HCT116 (cell line): ENCODE data around the gene NEK6. TPM values are rescaled to one million over a fixed set of nuclear protein-coding genes. Genes with fewer than 3 reads are reported as not detected.
A peak's percentile ranks its signal among the peaks of the same experiment; 100 is the strongest.

Source experiments
- ATAC-seq: fragments of 200-7000 bp; cut with Tn5 transposase; 2 replicates; pipeline ENCODE4 v1.9.1; 2020; ENCODE audit warnings: mild to moderate bottlenecking, moderate library complexity
- BruUV-seq: library from RNA; stranded (reverse); fragments of 400-500 nt; replicated peaks from 2 replicates; lab custom pipeline; 2021; lab: Mats Ljungman, UMichigan
- CTCF ChIA-PET: fragments of 300-600 bp; sonication (Branson Sonifier 250); formaldehyde crosslinking; loops from one replicate; lab custom pipeline; 2021; ENCODE audit warnings: antibody characterized with exemption; lab: Charles Lee
- POLR2A ChIA-PET: fragments of 300-600, 350-600 bp; sonication (Branson Sonifier 250); formaldehyde crosslinking; loops from one replicate; lab custom pipeline; 2021; ENCODE audit warnings: antibody characterized with exemption; lab: Charles Lee
- RAD21 ChIA-PET, 2 experiments: fragments of 300-600 bp; sonication (Branson Sonifier 250); formaldehyde crosslinking; loops; one replicate each; lab custom pipeline; 2023; ENCODE audit warnings: low total read pairs in 2 of 2; ENCODE audit not compliant: uncharacterized antibody in 2 of 2, unreplicated experiment in 2 of 2, low non-redundant PET in 1 of 2; lab: Charles Lee
- DNase-seq: peaks from one replicate; pipeline ENCODE4 v3.0.0-alpha.2; 2010; ENCODE audit warnings: low read depth, low spot score
- H2AFZ ChIP-seq: fragments of 200-600 bp; shearing (Covaris generic), sonication (generic); 2 replicates; pipeline ENCODE4 v1.6.1; 2017; ENCODE audit warnings: low read depth, mixed run types, mixed read lengths, antibody characterized with exemption, low read length; ENCODE audit not compliant: poor library complexity, severe bottlenecking
- H3K27ac ChIP-seq: 2 replicates; pipeline ENCODE4 v1.5.1; 2012; ENCODE audit warnings: low read depth, low read length
- H3K27me3 ChIP-seq: fragments of 200-600 bp; sonication (generic); 2 replicates; pipeline ENCODE4 v1.6.1; 2016; ENCODE audit warnings: mixed run types, low read length, mixed read lengths; ENCODE audit not compliant: insufficient read depth
- H3K36me3 ChIP-seq, 2 experiments: fragments of 200-500 bp in 1 of 2; fragments of 200-600 bp in 1 of 2; sonication (Bioruptor generic) in 1 of 2; sonication (generic) in 1 of 2; 2 replicates each; pipeline versions ENCODE4 v1.5.1 to v1.6.1; 2014 to 2016; ENCODE audit warnings: low read length in 2 of 2, inconsistent platforms in 1 of 2, mixed read lengths in 1 of 2, mixed run types in 1 of 2; ENCODE audit not compliant: insufficient read depth in 2 of 2, control insufficient read depth in 1 of 2
- H3K4me1 ChIP-seq, 2 experiments: fragments of 200-600 bp in 1 of 2; sonication (generic) in 1 of 2; 2 replicates each; pipeline versions ENCODE4 v1.5.1 to v1.6.1; 2012 to 2017; ENCODE audit warnings: low read length in 2 of 2, inconsistent platforms in 1 of 2, mild to moderate bottlenecking in 1 of 2, mixed read lengths in 1 of 2, mixed run types in 1 of 2, moderate library complexity in 1 of 2; ENCODE audit not compliant: insufficient read depth in 2 of 2, control insufficient read depth in 1 of 2
- H3K4me2 ChIP-seq: fragments of 200-600 bp; sonication (generic); 2 replicates; pipeline ENCODE4 v1.6.1; 2017; ENCODE audit warnings: mixed run types, low read length, mixed read lengths
- H3K4me3 ChIP-seq, 2 experiments: fragments of 200-600 bp in 1 of 2; sonication (generic) in 1 of 2; replicated peaks in 1 of 2; 2 replicates each; pipeline ENCODE4 v1.5.1; 2011 to 2016; ENCODE audit warnings: low read length in 2 of 2, control low read depth in 1 of 2, low read depth in 1 of 2, mild to moderate bottlenecking in 1 of 2, mixed read lengths in 1 of 2, mixed run types in 1 of 2
- H3K79me2 ChIP-seq: fragments of 200-600 bp; sonication (generic); 2 replicates; pipeline ENCODE4 v1.6.1; 2017; ENCODE audit warnings: mild to moderate bottlenecking, mixed run types, low read length, moderate library complexity, mixed read lengths; ENCODE audit not compliant: insufficient read depth
- H3K9ac ChIP-seq: fragments of 200-600 bp; sonication (generic); 2 replicates; pipeline ENCODE4 v1.6.1; 2016; ENCODE audit warnings: low read length, mixed read lengths
- H3K9me2 ChIP-seq: fragments of 200-600 bp; sonication (generic), shearing (Covaris generic); 2 replicates; pipeline ENCODE4 v1.6.1; 2017; ENCODE audit warnings: mixed run types, mild to moderate bottlenecking, moderate library complexity; ENCODE audit not compliant: insufficient read depth
- H3K9me3 ChIP-seq, 2 experiments: fragments of 200-500 bp in 1 of 2; fragments of 200-600 bp in 1 of 2; sonication (Bioruptor generic) in 1 of 2; sonication (generic) in 1 of 2; 2 replicates each; pipeline ENCODE4 v1.6.1; 2014 to 2017; ENCODE audit warnings: low read length in 2 of 2, mixed read lengths in 2 of 2, inconsistent platforms in 1 of 2, low read depth in 1 of 2, mild to moderate bottlenecking in 1 of 2, mixed run types in 1 of 2, moderate library complexity in 1 of 2; ENCODE audit not compliant: control insufficient read depth in 1 of 2, insufficient read depth in 1 of 2
- H4K20me1 ChIP-seq: fragments of 200-600 bp; sonication (generic), shearing (Covaris generic); 2 replicates; pipeline ENCODE4 v1.6.1; 2017; ENCODE audit warnings: mixed run types, mild to moderate bottlenecking, moderate library complexity; ENCODE audit not compliant: insufficient read depth
- ATF3 ChIP-seq: IDR thresholded peaks from 2 replicates; pipeline ENCODE4 v1.6.1; 2012
- CTCF ChIP-seq, 3 experiments: fragments of 200-600 bp in 1 of 3; sonication (generic) in 1 of 3; IDR thresholded peaks in 2 of 3; conservative IDR thresholded peaks in 1 of 3; 2 replicates each; pipeline ENCODE4 v1.5.1; 2012 to 2017; ENCODE audit warnings: low read depth in 2 of 3, low read length in 2 of 3, antibody characterized with exemption in 1 of 3, borderline replicate concordance in 1 of 3, control low read depth in 1 of 3, mild to moderate bottlenecking in 1 of 3, mixed read lengths in 1 of 3, mixed run types in 1 of 3, moderate library complexity in 1 of 3; ENCODE audit not compliant: insufficient read depth in 1 of 3
- EGR1 ChIP-seq: IDR thresholded peaks from 2 replicates; pipeline ENCODE4 v1.6.1; 2012; ENCODE audit warnings: low read depth
- EZH2phosphoT487 ChIP-seq: fragments of 200-600 bp; IDR thresholded peaks from 2 replicates; pipeline ENCODE4 v1.6.1; 2018; ENCODE audit warnings: antibody characterized with exemption, borderline replicate concordance
- FOSL1 ChIP-seq: IDR thresholded peaks from 2 replicates; pipeline ENCODE4 v1.6.1; 2012; ENCODE audit warnings: low read depth
- JUND ChIP-seq: IDR thresholded peaks from 2 replicates; pipeline ENCODE4 v1.6.1; 2012
- RAD21 ChIP-seq: IDR thresholded peaks from 2 replicates; pipeline ENCODE4 v1.6.1; 2012; ENCODE audit warnings: low read depth, mild to moderate bottlenecking
- SP1 ChIP-seq: IDR thresholded peaks from 2 replicates; pipeline ENCODE4 v1.6.1; 2012; ENCODE audit warnings: low read depth
- intact Hi-C: fragments of 100-400 bp; cut with micrococcal nuclease; formaldehyde crosslinking; loops from 2 replicates; pipeline ENCODE4 v1.10.0; 2022
- total RNA-seq: library from RNA; stranded (reverse); gene quantifications from one replicate; pipeline ENCODE4 v1.2.1, GENCODE V29; 2021; ENCODE audit not compliant: unreplicated experiment

Gene NEK6
- total RNA-seq, 1 experiment from 2014 or later: 40.8 TPM

DNA sequence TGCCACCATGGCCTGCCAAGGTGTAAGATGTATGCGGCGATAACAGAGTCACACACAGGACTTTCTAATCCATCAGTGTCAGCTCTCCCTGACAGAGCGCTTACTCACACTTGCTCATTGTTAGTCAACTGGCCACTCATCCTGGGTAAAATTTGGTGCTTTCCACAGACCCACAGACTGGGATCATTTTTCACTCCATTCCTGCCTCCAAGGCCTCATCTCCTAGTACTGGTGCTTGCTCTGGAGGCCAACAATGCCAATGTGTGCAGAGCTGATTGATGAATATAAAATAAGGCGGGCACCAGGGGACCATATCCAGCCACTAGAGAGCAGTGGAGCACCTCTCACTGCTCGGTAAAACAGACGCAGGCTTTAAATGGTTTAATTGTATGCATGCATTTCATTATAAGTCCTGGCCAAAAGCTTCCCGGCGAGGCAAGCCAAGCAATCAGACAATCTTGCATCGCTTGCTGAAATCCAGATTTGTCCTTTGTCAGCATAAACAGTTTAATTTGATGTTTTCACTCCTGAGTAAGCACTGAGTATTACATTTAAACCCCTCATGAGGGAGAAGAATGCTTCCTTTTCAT lies 135.2 kb downstream of the NEK6 start:
- ChIA-PET RAD21 (no interaction called here), CTCF (interaction anchor here (1.1 to 2.4 kb wide), 4 partner anchors 17 to 266 kb away, joined by 3 to 13 read pairs (median 8); no protein-coding TSS in a partner anchor), POLR2A (no interaction called here)
- Histone ChIP-seq H3K9me3 (no peaks in the 10 kb centered on the region), H3K27ac (no peak overlapping the region), H3K4me2 (peak overlapping the region; percentile 11), H3K4me3 (no peak overlapping the region), H3K36me3 (peaks cover 0 to 10% of the 10 kb centered on the region in 2 experiments; a peak in 1 of 4 replicates), H4K20me1 (peaks cover 44% of the 10 kb centered on the region; the same call in 1 of the 2 replicates), H3K9me2 (no peaks in the 10 kb centered on the region), H2AFZ (no peak overlapping the region), H3K9ac (no peak overlapping the region; the same call in 1 of the 2 replicates), H3K4me1 (peaks cover 2 to 43% of the 10 kb centered on the region in 2 experiments; a peak in 2 of 4 replicates), H3K27me3 (no peaks in the 10 kb centered on the region), H3K79me2 (peaks cover 100% of the 10 kb centered on the region)
- DNase-seq (peak; percentile 39), ATAC-seq (peak; percentile 85)
- intact Hi-C loops: no loop called here
- no TSS peak for BruUV-seq
- TF ChIP-seq FOSL1 (peak; percentile 70), EZH2phosphoT487 (no peak), CTCF (IDR thresholded peaks at IDR 0.05 in 2 of 3, conservative IDR thresholded peaks at IDR 0.05 in 1 of 3; ENCODE audit: borderline replicate concordance in 1 of 3, insufficient read depth in 1 of 3, low read depth in 2 of 3, low read length in 2 of 3) (peak; percentile 20 to 62 (median 51); a peak in 4 of 6 replicates), RAD21 (peak; percentile 45), ATF3 (no peak), JUND (peak; percentile 42), EGR1 (no peak), SP1 (peak; percentile 35)
